Measurements from ENCODE around the gene FBXO31.

Gene FBXO31

GRCh38 chr16:87391950-87392820, 8.6 kb upstream of the FBXO31 start, which contains the start of gene MAP1LC3B (continued):
- TF ChIP-seq ZBTB10 (tag by site-specific recombination; IDR thresholded peaks at IDR 0.05) (no peak; the same call in 1 of the 2 replicates), ZNF776 (tag by site-specific recombination; IDR thresholded peaks at IDR 0.05; ENCODE audit: borderline replicate concordance) (no peak), ZBTB8A (tag by site-specific recombination; IDR thresholded peaks at IDR 0.05) (peak; percentile 86), ZNF621 (tag by site-specific recombination; IDR thresholded peaks at IDR 0.05) (no peak), ZNF148 (tag by site-specific recombination; IDR thresholded peaks at IDR 0.05; ENCODE audit: borderline replicate concordance) (no peak), ZNF580 (tag by site-specific recombination; IDR thresholded peaks at IDR 0.05) (no peak), ZNF280D (tag by site-specific recombination; IDR thresholded peaks at IDR 0.05) (no peak), SETDB1 (IDR thresholded peaks at IDR 0.05; ENCODE audit: insufficient read length, low read length) (no peak), ZNF449 (tag by site-specific recombination; IDR thresholded peaks at IDR 0.05) (peak; percentile 61; the same call in 1 of the 2 replicates), SCRT2 (tag by site-specific recombination; IDR thresholded peaks at IDR 0.05) (peak; percentile 29; the same call in 1 of the 2 replicates), WT1 (tag by site-specific recombination; IDR thresholded peaks at IDR 0.05) (no peak), ZNF610 (tag by site-specific recombination; IDR thresholded peaks at IDR 0.05; ENCODE audit: borderline replicate concordance) (no peak), ZNF18 (tag by site-specific recombination; IDR thresholded peaks at IDR 0.05) (no peak), ZNF704 (tag by site-specific recombination; IDR thresholded peaks at IDR 0.05) (no peak), KLF16 (tag by site-specific recombination; IDR thresholded peaks at IDR 0.05) (0 out of 2 replicates have a peak, but pooled peaks have one; percentile 29), ZNF202 (tag by site-specific recombination; IDR thresholded peaks at IDR 0.05; ENCODE audit: borderline replicate concordance) (no peak), ZNF626 (tag by site-specific recombination; IDR thresholded peaks at IDR 0.05) (no peak), ZNF221 (tag by site-specific recombination; IDR thresholded peaks at IDR 0.05; ENCODE audit: borderline replicate concordance) (no peak), RBAK (tag by site-specific recombination; IDR thresholded peaks at IDR 0.05) (no peak), ZNF792 (tag by site-specific recombination; IDR thresholded peaks at IDR 0.05) (no peak), ZNF146 (tag by site-specific recombination; IDR thresholded peaks at IDR 0.05) (no peak), SCRT1 (tag by site-specific recombination; IDR thresholded peaks at IDR 0.05; ENCODE audit: borderline replicate concordance) (no peak), ZNF112 (tag by site-specific recombination; IDR thresholded peaks at IDR 0.05) (no peak), ZNF248 (tag by site-specific recombination; IDR thresholded peaks at IDR 0.05) (no peak), ZNF623 (tag by site-specific recombination; IDR thresholded peaks at IDR 0.05) (no peak), ZNF521 (tag by site-specific recombination; IDR thresholded peaks at IDR 0.05) (no peak)

Data from HEK293 (cell line).